HG02759 (cell line): Measurements from ENCODE around the gene GOLPH3.
"Not testable (repeated sequence)": the region's sequence is repeated elsewhere in the genome, so short reads cannot be mapped to it uniquely, and the experiment has no call there.

Experiments used
- ATAC-seq: cut with Tn5 transposase; IDR thresholded peaks from one replicate; pipeline ENCODE4 v1.9.1; 2021; ENCODE audit warnings: mild to moderate bottlenecking, moderate library complexity; ENCODE audit not compliant: unreplicated experiment

GOLPH3 gene

DNA sequence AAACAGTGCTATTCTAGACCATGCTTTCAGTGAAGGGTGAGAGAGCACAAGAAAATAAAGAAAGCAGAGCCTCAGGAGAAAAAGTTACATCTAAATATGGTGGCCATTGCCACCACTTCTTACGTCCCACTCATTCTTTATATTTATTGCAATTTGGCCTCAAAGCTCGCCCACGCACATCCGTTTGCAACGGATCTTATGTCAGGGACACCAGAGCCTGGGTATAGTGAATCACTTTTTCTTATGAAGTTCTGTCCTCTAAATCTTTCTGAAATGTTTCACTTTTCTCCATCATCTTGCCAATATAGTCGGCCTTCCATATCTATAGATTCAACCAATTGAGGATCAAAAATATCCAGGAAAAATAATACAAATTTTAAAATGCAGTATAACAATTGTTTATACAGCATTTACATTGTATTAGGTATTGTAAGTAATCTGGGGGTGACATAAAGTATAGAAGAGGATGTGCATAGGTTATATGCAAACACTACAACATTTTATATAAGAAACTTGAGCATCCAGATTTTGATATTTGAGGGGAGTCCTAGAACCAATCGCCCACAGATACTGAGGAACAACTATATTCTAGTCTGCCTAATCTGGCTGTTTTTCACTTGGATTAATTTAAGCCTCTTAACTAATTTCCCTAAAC is 35.2 kb downstream of the GOLPH3 start:
- no peak for ATAC-seq

DNA sequence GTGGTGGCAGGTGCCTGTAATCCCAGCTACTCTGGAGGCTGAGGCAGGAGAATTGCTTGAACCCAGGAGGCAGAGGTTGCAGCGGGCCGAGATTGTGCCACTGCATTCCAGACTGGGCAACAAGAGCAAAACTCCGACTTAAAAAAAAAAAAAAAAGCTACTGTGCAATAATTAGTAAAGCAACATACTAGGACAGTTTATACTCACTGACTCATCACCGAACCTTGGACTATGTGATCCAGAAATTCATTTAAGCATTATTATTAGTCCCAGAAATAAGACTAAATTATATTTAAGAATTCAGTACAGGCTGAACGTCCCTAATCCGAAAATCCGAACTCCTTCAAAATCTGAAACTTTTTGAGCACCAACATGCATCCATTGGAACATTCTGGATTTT is 37.8 kb downstream of the GOLPH3 start:
- no peak for ATAC-seq

GRCh38 chr5:32135086-32135485 is 39.0 kb downstream of the GOLPH3 start:
- no peak for ATAC-seq

DNA sequence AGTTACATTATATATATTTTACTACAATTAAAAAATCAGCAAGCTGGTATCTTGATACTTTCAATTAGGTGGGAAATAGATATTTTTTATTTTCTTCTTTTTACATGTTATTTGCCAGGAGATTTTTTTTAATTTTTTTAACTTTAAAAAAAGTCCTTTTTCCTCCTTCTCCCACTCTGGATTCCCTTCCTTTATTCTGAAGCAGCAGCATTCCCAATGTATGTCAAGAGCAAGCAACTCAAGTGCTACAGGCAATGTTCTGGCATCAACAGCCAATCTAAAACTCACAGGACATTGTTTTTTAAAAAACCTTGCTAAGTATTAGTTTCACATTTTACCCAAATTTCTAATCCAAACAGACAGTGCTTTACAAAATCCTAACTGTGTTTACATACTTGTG is 41.4 kb downstream of the GOLPH3 start:
- no peak for ATAC-seq

GRCh38 chr5:32131604-32132003 is 42.5 kb downstream of the GOLPH3 start:
- ATAC-seq, result no peak

GRCh38 chr5:32130865-32131264 is 43.3 kb downstream of the GOLPH3 start:
- ATAC-seq, result no peak

- no peak for ATAC-seq
Measured at GRCh38 chr5:32129074-32129598, 45.0 kb downstream of the GOLPH3 start.

DNA sequence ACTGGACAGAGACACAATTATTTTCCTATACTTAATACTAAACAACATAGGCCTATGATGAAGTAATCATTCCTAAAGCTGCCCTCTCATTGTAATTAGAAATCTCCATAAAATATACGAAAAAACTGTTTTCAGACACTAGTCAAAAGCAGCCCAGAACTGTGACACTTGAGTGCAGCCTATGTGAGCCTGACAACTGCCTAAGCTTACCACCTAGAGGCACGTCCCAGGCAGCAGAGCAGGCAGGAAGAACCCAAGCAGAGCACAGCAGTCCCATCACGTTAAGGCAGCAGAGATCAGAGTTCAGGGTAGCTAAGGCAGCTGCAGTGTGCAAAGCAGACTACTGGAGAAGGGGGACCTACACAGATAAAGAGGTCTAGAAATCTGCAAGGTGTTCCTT is 46.4 kb downstream of the GOLPH3 start:
- no peak for ATAC-seq

GRCh38 chr5:32126691-32127090 is 47.4 kb downstream of the GOLPH3 start:
- no peak for ATAC-seq

- no peak for ATAC-seq
Measured at GRCh38 chr5:32123889-32124676, 50.0 kb downstream of the GOLPH3 start.

DNA sequence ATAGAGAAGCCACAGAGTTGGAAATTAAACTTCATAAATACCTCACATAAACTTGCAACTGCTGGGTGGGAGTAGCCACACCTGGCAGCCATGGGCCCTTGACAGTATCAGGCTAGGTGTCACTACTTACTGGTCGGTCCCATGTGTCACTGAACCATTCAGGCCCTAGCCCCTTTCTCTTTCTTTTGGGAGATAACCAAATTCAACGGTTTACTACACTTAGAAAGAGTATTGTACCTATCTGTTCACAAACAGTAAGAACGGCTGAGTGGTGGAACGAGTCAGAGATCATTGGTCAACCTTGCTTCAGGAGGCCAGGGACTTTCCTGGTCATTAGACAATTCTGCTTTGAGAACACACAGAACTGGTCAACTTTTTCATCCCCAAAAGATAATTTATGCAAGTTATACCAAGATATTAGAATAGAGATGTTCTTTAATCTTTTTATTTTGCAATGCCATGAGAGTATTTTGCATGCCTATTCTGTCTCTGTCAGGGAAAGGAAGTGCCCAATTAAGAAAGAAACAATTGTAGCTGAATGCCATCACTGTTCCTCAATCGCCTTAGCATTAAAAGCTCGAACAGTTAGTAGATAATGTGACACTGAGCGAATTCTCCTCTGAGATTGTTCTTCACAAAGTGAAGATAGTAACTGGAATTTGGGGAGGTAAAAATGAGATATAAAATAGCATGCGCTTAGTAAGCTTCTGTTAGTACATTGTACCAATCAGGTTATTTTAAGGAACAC is 50.9 kb downstream of the GOLPH3 start:
- ATAC-seq, result peak; percentile 73

GRCh38 chr5:32118922-32119321 is 55.2 kb downstream of the GOLPH3 start:
- not testable (repeated sequence) for ATAC-seq

GRCh38 chr5:32116574-32117313 is 57.4 kb downstream of the GOLPH3 start:
- ATAC-seq, result no peak

DNA sequence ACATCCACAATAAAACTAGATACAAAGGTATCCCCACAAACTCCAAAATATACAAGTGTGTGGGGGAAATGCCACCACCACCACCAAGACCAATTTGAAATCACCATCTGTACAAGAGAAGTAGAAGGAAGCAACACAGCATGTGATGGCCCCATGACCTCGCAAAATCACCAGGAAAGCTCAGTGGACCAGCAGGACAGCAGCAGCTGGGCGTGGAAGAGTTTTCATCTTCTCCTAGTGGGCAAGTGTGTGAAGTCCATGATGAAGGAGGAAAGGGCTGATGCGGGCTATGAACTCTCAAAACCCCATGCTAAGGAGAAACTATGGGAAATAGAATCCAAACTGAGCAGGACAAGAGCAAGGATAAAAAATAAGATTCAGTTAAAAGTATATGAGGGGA is 58.1 kb downstream of the GOLPH3 start:
- ATAC-seq, result no peak

- no peak for ATAC-seq
Measured at GRCh38 chr5:32110111-32110696, 63.9 kb downstream of the GOLPH3 start.

DNA sequence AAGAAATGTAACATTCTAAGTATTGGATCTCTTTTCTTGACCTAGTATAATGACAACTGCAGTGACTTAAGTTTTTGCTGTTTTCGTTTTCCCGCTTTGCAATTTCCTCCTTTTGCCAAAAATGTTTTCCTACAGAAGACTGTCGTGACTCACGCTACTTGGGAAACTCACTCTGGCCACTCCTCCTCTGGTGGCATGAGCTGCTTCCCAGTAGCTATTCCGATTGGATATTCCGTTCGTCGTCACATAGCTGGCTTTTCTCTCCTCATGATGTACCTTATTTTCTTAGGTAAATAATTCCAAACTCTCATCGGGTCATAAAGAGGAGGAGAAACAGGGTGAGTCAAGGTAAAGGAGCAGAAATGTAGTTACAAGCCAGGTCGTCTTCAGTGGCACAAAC is 64.9 kb downstream of the GOLPH3 start:
- no peak for ATAC-seq

- no peak for ATAC-seq
Measured at GRCh38 chr5:32108167-32108566, 66.0 kb downstream of the GOLPH3 start.

- ATAC-seq, result no peak
Measured at GRCh38 chr5:32107291-32107690, 66.8 kb downstream of the GOLPH3 start.

GRCh38 chr5:32103521-32103920 is 70.6 kb downstream of the GOLPH3 start:
- no peak for ATAC-seq

GRCh38 chr5:32102254-32102986 is 71.7 kb downstream of the GOLPH3 start:
- ATAC-seq, result no peak
